ENCODE results near the gene RIMS3. TPM values are rescaled to one million over a fixed set of nuclear protein-coding genes. Genes with fewer than 3 reads are reported as not detected.
"Not testable (repeated sequence)": the region's sequence is repeated elsewhere in the genome, so short reads cannot be mapped to it uniquely, and the experiment has no call there.

RIMS3 gene
- total RNA-seq, 2 experiments from 2014 or later: 6.9 TPM

DNA sequence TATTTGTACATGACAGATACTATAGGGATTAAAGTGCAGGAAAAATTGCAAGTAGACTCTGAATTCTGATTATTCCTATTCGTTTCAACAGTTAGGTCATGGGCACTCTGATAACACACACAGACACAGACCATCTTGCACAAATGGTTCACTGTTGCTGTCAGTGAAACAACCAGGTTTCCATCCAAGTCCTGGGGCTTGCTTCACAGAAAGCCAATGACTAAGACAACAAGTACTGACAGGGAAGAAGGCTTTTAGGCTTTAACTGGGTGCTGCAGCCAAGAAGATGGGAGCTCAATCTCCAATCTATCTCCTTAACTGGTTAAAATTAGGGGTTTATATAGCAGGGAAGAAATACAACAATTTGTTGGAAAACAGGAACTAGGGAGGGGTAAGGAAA is 57.6 kb downstream of the RIMS3 start:
- H3K27me3 Mint-ChIP-seq: no peaks in the 10 kb centered on the region
- ATAC-seq (ENCODE audit: low read depth): no peak
- POLR2A ChIA-PET: interaction anchor here (1.0 kb wide), 1 partner anchor 13 kb away, joined by 3 read pairs; no protein-coding TSS in a partner anchor

DNA sequence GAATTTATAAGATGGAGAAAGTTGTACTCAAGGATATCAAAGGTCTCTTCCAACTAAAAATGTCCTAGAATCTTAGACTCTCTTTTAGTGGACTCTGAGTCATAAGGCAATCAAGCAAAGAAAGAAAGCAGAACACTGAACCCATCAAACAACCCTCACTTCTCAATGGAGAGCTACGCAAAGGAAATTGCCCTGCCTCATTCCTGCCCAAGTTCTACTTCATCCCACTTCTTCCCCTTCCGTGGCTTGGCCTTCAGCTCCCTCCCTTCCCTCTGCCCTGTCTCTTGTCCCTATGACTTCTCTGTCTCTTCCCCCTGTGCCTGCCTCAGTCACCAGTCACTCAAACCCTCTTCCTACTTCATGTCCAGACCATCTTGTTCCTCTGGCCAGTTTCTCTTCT is 58.5 kb downstream of the RIMS3 start:
- Mint-ChIP-seq H3K4me1 (no peaks in the 10 kb centered on the region), H3K27ac (no peak overlapping the region), H3K36me3 (no peaks in the 10 kb centered on the region), H3K27me3 (no peaks in the 10 kb centered on the region), H3K9me3 (no peaks in the 10 kb centered on the region), H3K4me3 (no peak overlapping the region)
- POLR2A ChIA-PET: no interaction called here
- ATAC-seq (ENCODE audit: low read depth) (no peak), DNase-seq (no peak)

More for the DNA sequence above, 57.6 kb downstream of the RIMS3 start:
- H3K9me3 Mint-ChIP-seq: no peaks in the 10 kb centered on the region
- H3K4me1 Mint-ChIP-seq: no peaks in the 10 kb centered on the region
- H3K27ac Mint-ChIP-seq: no peak overlapping the region
- H3K36me3 Mint-ChIP-seq: no peaks in the 10 kb centered on the region
- no peak overlapping the region for H3K4me3 Mint-ChIP-seq
- DNase-seq: no peak

DNA sequence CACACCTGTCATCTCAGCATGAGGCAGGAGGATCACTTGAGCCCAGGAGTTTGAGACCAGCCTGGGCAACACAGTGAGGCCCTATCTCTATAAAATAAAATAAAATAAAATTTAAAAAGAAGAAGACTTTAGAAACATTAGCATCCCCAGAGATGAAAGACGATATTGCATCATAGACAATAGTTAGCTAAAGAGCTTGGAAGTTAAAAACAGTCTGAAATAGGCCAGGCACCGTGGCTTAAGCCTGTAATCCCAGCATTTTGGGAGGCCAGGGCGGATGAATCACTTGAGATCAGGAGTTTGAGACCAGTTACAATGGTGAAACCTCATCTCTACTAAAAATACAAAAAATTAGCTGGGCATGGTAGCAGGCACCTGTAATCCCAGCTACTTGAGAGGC is 59.3 kb downstream of the RIMS3 start:
- DNase-seq (no peak), ATAC-seq (ENCODE audit: low read depth) (no peak)
- H3K27me3 Mint-ChIP-seq: peaks cover 3% of the 10 kb centered on the region
- no peak overlapping the region for H3K27ac Mint-ChIP-seq
- H3K9me3 Mint-ChIP-seq: no peaks in the 10 kb centered on the region
- H3K4me1 Mint-ChIP-seq: no peaks in the 10 kb centered on the region
- no peak overlapping the region for H3K4me3 Mint-ChIP-seq
- H3K36me3 Mint-ChIP-seq: no peaks in the 10 kb centered on the region
- POLR2A ChIA-PET: no interaction called here

DNA sequence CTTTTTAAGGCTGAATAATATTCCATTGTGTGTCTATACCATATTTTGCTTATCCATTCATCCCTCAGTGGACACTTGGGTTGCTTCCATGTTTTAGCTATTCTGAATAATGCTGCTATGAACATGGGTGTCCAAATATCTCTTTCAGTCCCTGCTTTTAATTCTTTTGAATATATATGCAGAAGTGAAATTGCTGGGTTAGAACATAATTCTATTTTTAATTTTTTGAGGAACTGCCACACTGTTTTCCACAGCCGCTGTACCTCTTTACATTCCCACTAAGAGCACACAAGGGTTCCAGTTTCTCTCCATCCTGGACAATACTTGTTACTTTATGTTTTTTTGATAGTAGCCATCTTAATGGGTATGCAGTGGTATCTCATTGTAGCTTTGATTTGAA is 65.6 kb downstream of the RIMS3 start:
- Mint-ChIP-seq H3K4me1 (no peaks in the 10 kb centered on the region), H3K27me3 (peaks cover 18% of the 10 kb centered on the region), H3K27ac (no peak overlapping the region), H3K4me3 (no peak overlapping the region), H3K36me3 (no peaks in the 10 kb centered on the region), H3K9me3 (no peaks in the 10 kb centered on the region)
- ATAC-seq (ENCODE audit: low read depth) (no peak), DNase-seq (no peak)
- POLR2A ChIA-PET: no interaction called here

DNA sequence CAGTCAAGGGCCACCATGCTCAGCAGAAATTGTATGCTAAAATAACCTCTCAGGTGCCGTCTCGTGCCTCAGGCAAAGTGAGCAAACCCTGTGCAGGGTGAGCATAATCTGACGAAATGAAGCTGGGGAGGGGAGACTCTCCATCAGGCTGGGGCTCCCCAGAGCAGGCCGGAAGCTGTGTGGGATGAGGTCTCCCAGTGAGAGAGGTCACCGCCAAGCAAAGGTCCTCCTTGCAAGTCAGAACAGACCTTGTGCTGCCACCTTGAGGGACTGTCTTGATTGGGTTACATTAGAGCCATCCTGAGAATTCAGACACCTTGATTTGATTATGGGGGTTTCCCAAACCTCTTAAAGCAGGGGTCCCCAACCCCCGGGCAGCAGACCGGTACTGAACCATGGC is 69.9 kb downstream of the RIMS3 start:
- no peak for DNase-seq
- Mint-ChIP-seq H3K27ac (no peak overlapping the region), H3K4me1 (peaks cover 14% of the 10 kb centered on the region)

DNA sequence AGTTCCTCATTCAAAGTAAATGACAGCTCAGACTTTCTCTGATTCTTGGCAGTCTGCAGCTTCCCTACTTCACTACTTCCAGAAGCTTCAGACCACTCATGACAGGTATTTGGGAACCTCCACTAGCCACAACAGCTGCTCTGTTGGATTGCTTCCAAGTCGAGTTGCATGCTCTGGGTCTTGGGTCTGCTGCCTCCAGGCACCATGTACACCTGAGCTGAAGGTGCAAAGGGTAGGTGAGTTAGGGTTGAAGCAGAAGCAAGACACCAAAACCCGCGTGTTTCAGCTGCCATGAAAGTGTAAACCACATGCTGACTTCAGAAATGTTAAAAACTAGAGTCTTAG is 71.3 kb downstream of the RIMS3 start:
- ATAC-seq (ENCODE audit: low read depth): no peak
- no peak overlapping the region for H3K27ac Mint-ChIP-seq

More for the DNA sequence above, 69.9 kb downstream of the RIMS3 start:
- Mint-ChIP-seq H3K27me3 (peaks cover 20% of the 10 kb centered on the region), H3K36me3 (peaks cover 1% of the 10 kb centered on the region), H3K4me3 (no peak overlapping the region), H3K9me3 (no peaks in the 10 kb centered on the region)
- ATAC-seq (ENCODE audit: low read depth): no peak
- POLR2A ChIA-PET: no interaction called here

DNA sequence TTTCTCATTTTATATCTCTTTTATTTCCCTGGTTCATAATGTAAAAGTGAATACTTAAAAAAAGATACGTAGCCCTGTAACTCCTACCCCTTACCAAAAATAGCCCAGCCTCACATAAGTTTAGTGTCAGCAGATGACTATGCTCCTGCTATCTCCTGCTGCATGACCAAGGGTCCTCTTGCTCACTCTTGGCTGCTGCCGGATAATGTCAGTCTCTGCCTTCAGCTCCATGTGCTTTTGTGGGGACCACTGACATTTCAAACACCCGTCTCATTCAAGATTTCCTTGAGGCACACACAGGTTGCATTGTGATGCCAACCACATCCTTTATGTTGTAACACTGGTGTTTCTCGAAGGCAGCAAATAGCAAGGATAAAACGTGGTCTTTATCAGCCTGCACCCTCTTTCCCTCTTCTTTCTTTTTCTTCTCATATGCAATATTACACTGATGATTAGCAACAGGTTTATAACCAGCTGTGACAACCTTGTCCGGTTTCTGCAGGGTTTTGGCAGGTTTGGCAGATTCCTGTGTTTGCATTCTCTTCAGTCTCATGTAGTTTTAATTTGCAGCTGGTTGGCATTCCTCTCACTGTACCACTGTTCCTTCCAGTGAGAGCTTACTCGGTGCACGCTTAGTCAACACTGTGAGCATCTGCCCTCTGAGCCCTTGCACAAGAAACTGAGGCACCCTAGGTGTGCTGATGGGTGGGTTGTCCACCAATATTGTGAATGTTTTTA is 71.9 kb downstream of the RIMS3 start:
- ATAC-seq (ENCODE audit: low read depth) (no peak), DNase-seq (no peak)
- Mint-ChIP-seq H3K4me1 (peaks cover 14% of the 10 kb centered on the region), H3K27me3 (peaks cover 18% of the 10 kb centered on the region), H3K27ac (no peak overlapping the region), H3K9me3 (no peaks in the 10 kb centered on the region), H3K4me3 (peak overlapping the region; percentile 2), H3K36me3 (peaks cover 1% of the 10 kb centered on the region)
- POLR2A ChIA-PET: no interaction called here

More for the DNA sequence above, 71.3 kb downstream of the RIMS3 start:
- H3K4me3 Mint-ChIP-seq: no peak overlapping the region
- no peak for DNase-seq
- peaks cover 15% of the 10 kb centered on the region for H3K27me3 Mint-ChIP-seq
- H3K4me1 Mint-ChIP-seq: peaks cover 14% of the 10 kb centered on the region
- no peaks in the 10 kb centered on the region for H3K9me3 Mint-ChIP-seq
- POLR2A ChIA-PET: no interaction called here
- peaks cover 1% of the 10 kb centered on the region for H3K36me3 Mint-ChIP-seq

DNA sequence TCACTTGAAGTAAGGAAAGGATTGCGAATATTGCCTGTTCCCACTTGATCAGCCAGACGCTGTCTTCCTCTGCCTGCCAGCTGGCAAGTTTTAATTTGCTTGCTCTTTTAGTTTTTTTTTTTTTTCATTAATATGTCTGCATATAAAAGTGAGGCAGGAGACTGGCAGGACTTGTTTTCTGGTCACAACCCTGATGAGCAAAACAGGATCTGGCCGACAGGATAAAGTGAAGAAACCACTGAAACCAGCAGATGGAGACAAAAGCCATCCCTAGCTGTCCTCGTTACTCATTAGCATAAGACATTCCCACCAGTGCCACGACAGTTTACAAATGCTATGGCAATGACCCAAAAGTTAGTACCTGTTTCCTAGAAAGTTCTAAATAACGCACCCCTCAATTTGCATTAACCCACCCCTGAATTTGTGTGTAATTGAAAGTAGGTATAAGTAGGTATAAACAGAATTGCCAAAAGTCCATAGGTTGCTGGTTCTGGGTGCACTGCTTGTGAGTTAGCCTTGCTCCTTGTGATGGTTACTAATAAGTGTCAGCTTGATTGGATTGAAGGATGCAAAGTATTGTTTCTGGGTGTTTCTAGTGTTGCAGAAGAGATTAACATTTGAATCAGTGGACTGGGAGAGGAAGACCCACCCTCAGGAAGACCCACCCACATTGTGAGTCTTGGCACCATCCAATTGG is 73.2 kb downstream of the RIMS3 start:
- peaks cover 14% of the 10 kb centered on the region for H3K4me1 Mint-ChIP-seq
- ATAC-seq (ENCODE audit: low read depth): no peak
- H3K27me3 Mint-ChIP-seq: peaks cover 16% of the 10 kb centered on the region
- H3K27ac Mint-ChIP-seq: no peak overlapping the region
- DNase-seq: no peak
- POLR2A ChIA-PET: no interaction called here
- peaks cover 1% of the 10 kb centered on the region for H3K36me3 Mint-ChIP-seq
- no peak overlapping the region for H3K4me3 Mint-ChIP-seq
- H3K9me3 Mint-ChIP-seq: no peaks in the 10 kb centered on the region

DNA sequence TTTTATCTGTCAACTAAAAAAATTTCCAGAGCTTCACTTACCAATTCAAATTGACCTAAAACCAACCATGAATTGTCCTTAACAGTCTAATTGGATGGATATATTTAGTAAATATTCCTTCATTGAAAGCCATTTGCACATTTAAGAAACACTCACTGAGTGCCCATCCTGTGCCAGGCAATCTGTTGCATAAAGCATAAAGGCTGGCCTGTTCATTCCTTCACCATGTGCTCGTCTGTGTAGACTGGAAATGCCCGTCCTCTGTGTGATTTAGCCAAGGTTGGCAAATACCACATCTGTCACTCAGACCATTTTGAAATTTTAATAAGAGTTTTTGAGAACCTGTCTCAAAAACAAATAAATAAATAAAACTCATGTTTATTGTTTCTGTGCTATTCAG is 76.9 kb downstream of the RIMS3 start:
- H3K27ac Mint-ChIP-seq: no peak overlapping the region

DNA sequence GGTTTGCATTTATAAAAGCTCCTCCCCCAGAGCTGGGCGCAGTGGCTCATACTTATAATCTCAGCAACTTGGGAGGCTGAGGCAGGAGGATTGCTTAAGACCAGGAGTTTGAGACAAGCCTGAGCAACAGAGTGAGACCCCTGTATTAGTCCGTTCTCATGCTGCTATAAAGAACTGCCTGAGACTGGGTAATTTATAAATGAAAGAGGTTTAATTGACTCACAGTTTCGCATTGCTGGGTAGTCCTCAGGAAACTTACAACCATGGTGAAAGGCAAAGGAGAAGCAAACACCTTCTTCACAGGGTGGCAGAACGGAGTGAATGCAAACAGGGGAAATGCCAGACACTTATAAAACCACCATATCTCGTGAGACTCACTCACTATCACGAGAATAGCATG is 81.5 kb downstream of the RIMS3 start:
- no peak for DNase-seq
- no peak overlapping the region for H3K4me3 Mint-ChIP-seq
- no peaks in the 10 kb centered on the region for H3K4me1 Mint-ChIP-seq
- peaks cover 8% of the 10 kb centered on the region for H3K27me3 Mint-ChIP-seq
- no peaks in the 10 kb centered on the region for H3K36me3 Mint-ChIP-seq
- POLR2A ChIA-PET: no interaction called here
- H3K27ac Mint-ChIP-seq: no peak overlapping the region
- ATAC-seq (ENCODE audit: low read depth): no peak
- H3K9me3 Mint-ChIP-seq: no peaks in the 10 kb centered on the region

More for the DNA sequence above, 76.9 kb downstream of the RIMS3 start:
- no peak for DNase-seq
- peaks cover 10% of the 10 kb centered on the region for H3K4me1 Mint-ChIP-seq
- peaks cover 1% of the 10 kb centered on the region for H3K36me3 Mint-ChIP-seq
- no peak overlapping the region for H3K4me3 Mint-ChIP-seq
- POLR2A ChIA-PET: interaction anchor here (0.6 kb wide), 1 partner anchor 616 kb away, joined by 3 read pairs; no protein-coding TSS in a partner anchor
- ATAC-seq (ENCODE audit: low read depth): no peak
- H3K27me3 Mint-ChIP-seq: peaks cover 18% of the 10 kb centered on the region
- no peaks in the 10 kb centered on the region for H3K9me3 Mint-ChIP-seq

DNA sequence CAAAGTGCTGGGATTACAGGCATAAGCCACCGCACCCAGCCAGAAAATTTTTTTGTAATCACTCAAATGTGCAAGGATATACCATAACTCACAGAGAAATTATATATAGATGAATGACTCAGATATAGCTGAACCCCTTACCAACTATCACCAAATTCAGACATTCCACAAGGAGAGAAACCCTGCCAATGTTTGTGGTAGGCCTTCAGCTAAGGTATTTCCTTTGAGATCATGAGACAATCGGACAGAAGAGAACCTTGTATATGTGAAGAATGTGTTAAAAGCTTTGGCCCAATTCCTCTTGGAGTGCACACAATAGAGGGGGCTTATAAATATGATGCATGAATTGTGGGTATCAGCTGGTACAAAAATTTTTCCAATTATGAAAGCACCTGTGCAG is 83.4 kb downstream of the RIMS3 start:
- POLR2A ChIA-PET: no interaction called here

DNA sequence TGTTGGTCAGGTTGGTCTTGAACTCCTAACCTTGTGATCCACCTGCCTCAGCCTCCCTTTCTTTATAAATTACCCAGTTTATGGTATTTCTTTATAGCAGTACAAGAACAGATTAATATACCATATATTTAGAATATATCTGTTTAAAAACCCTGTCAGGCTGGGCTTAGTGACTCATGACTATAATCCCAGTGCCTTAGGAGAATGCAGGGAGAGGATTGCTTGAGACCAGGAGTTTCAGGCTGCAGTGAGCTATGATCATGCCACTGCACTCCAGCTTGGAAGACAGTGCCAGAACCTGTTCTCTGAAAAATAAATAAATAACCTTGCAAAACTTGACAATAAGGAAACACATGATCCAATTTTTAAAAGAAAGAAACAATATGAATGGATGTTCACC is 90.1 kb downstream of the RIMS3 start:
- no peaks in the 10 kb centered on the region for H3K4me1 Mint-ChIP-seq
- H3K4me3 Mint-ChIP-seq: no peak overlapping the region
- H3K36me3 Mint-ChIP-seq: no peaks in the 10 kb centered on the region
- peaks cover 16% of the 10 kb centered on the region for H3K27me3 Mint-ChIP-seq
- DNase-seq: no peak
- ATAC-seq (ENCODE audit: low read depth): no peak
- POLR2A ChIA-PET: no interaction called here
- no peak overlapping the region for H3K27ac Mint-ChIP-seq
- peaks cover 9% of the 10 kb centered on the region for H3K9me3 Mint-ChIP-seq

More for the DNA sequence above, 83.4 kb downstream of the RIMS3 start:
- Mint-ChIP-seq H3K27me3 (peaks cover 13% of the 10 kb centered on the region), H3K36me3 (no peaks in the 10 kb centered on the region), H3K4me1 (no peaks in the 10 kb centered on the region), H3K9me3 (peaks cover 8% of the 10 kb centered on the region), H3K27ac (no peak overlapping the region), H3K4me3 (no peak overlapping the region)
- no peak for ATAC-seq (ENCODE audit: low read depth)
- DNase-seq: no peak

DNA sequence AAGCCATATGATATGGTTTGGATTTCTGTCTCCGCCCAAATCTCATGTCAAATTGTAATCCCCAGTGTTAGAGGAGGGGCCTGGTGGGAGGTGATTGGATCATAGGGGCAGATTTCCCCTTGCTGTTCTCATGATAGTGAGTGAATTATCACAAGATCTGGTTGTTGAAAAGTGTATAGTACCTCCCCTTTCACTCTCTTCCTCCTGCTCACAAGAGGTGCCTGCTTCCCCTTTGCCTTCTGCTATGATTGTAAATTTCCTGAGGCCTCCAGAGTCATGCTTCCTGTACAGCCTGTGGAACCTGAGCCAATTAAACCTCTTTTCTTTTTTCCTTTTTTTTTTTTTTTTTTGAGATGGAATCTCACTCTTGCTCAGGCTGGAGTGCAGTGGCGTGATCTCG is 90.7 kb downstream of the RIMS3 start:
- peaks cover 16% of the 10 kb centered on the region for H3K27me3 Mint-ChIP-seq
- H3K4me3 Mint-ChIP-seq; H3K27ac Mint-ChIP-seq; H3K36me3 Mint-ChIP-seq; H3K9me3 Mint-ChIP-seq; DNase-seq; ATAC-seq (ENCODE audit: low read depth); H3K4me1 Mint-ChIP-seq: not testable (repeated sequence)
- POLR2A ChIA-PET: interaction anchor here (0.6 kb wide), 1 partner anchor 451 kb away, joined by 4 read pairs; no protein-coding TSS in a partner anchor
